HG03521 (cell line): ENCODE results near the gene CAMK2D.
"Not testable (repeated sequence)": the region's sequence is repeated elsewhere in the genome, so short reads cannot be mapped to it uniquely, and the experiment has no call there.

Experiments used
- ATAC-seq: cut with Tn5 transposase; IDR thresholded peaks from one replicate; pipeline ENCODE4 v1.9.1; 2021; ENCODE audit warnings: mild to moderate bottlenecking, moderate library complexity; ENCODE audit not compliant: unreplicated experiment

CAMK2D gene

GRCh38 chr4:113687067-113687718, 74.3 kb downstream of the CAMK2D start:
- no peak for ATAC-seq

GRCh38 chr4:113685157-113685556, 76.4 kb downstream of the CAMK2D start:
- ATAC-seq: not testable (repeated sequence)

- ATAC-seq: no peak
These were observed 76.9 kb downstream of the CAMK2D start for GRCh38 chr4:113684534-113685091.

GRCh38 chr4:113682730-113683537, 78.6 kb downstream of the CAMK2D start:
- peak; percentile 98 for ATAC-seq

GRCh38 chr4:113678641-113679040, 82.9 kb downstream of the CAMK2D start:
- ATAC-seq: no peak

- ATAC-seq: no peak
These were observed 84.2 kb downstream of the CAMK2D start for GRCh38 chr4:113677325-113677724.

GRCh38 chr4:113675731-113676697, 85.5 kb downstream of the CAMK2D start:
- no peak for ATAC-seq

GRCh38 chr4:113674733-113675132, 86.8 kb downstream of the CAMK2D start:
- ATAC-seq: no peak

- ATAC-seq: no peak
These were observed 87.3 kb downstream of the CAMK2D start for GRCh38 chr4:113674251-113674650.

GRCh38 chr4:113673450-113673849, 88.1 kb downstream of the CAMK2D start:
- ATAC-seq: peak; percentile 96

GRCh38 chr4:113666386-113667114, 95.0 kb downstream of the CAMK2D start:
- ATAC-seq: no peak

GRCh38 chr4:113665036-113665435, 96.5 kb downstream of the CAMK2D start:
- ATAC-seq: no peak

- ATAC-seq: no peak
These were observed 99.0 kb downstream of the CAMK2D start for GRCh38 chr4:113662581-113662980.

- ATAC-seq: no peak
These were observed 102.4 kb downstream of the CAMK2D start for GRCh38 chr4:113659127-113659526.

- no peak for ATAC-seq
These were observed 103.8 kb downstream of the CAMK2D start for GRCh38 chr4:113657586-113658233.

GRCh38 chr4:113653871-113654270, 107.7 kb downstream of the CAMK2D start:
- no peak for ATAC-seq

GRCh38 chr4:113646442-113646822, 115.1 kb downstream of the CAMK2D start:
- no peak for ATAC-seq

- ATAC-seq: no peak
These were observed 115.6 kb downstream of the CAMK2D start for GRCh38 chr4:113645771-113646441.

GRCh38 chr4:113645288-113645687, 116.2 kb downstream of the CAMK2D start:
- ATAC-seq: no peak
